ENCODE measurements around the gene CD3D. TPM values are rescaled to one million over a fixed set of nuclear protein-coding genes. Genes with fewer than 3 reads are reported as not detected.

Gene CD3D
- total RNA-seq, 1 experiment from 2014 or later, result not detected

DNA sequence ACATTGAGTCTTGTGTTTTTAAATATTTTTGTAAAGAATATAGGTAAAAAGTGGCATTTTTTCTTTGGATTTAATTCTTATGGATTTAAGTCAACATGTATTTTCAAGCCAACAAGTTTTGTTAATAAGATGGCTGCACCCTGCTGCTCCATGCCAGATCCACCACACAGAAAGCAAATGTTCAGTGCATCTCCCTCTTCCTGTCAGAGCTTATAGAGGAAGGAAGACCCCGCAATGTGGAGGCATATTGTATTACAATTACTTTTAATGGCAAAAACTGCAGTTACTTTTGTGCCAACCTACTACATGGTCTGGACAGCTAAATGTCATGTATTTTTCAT, 38.3 kb downstream of the CD3D start:
- H3F3A ChIP-seq (ENCODE audit: low read length, unreplicated experiment), result no peaks in the 10 kb centered on the region
- H4K20me1 ChIP-seq (ENCODE audit: low read length), result no peaks in the 10 kb centered on the region
- CTCF ChIA-PET, result interaction anchor here (0.6 kb wide), 1 partner anchor 1424 kb away, joined by 3 read pairs; no protein-coding TSS in a partner anchor
- POLR2A ChIA-PET (ENCODE audit: unreplicated experiment), result no interaction called here
- no peaks in the 10 kb centered on the region for H3K9me2 ChIP-seq (replicated peaks; ENCODE audit: low read length)
- no peaks in the 10 kb centered on the region for H3K79me2 ChIP-seq (ENCODE audit: low read length)
- H3K36me3 ChIP-seq (ENCODE audit: low read depth, low read length), result no peaks in the 10 kb centered on the region
- H3K9me3 ChIP-seq (ENCODE audit: low read length), result no peaks in the 10 kb centered on the region
- H3K4me2 ChIP-seq (ENCODE audit: low read length), result no peak overlapping the region
- H3K4me3 ChIP-seq (ENCODE audit: low read length), result no peak overlapping the region
- DNase-seq, result no peak
- TF ChIP-seq EZH2 (IDR thresholded peaks at IDR 0.05; ENCODE audit: low read length, unreplicated experiment) (no peak), EZH2phosphoT487 (IDR thresholded peaks at IDR 0.05; ENCODE audit: borderline replicate concordance, low read length) (no peak)
- TF ChIP-seq, protein P1, sequence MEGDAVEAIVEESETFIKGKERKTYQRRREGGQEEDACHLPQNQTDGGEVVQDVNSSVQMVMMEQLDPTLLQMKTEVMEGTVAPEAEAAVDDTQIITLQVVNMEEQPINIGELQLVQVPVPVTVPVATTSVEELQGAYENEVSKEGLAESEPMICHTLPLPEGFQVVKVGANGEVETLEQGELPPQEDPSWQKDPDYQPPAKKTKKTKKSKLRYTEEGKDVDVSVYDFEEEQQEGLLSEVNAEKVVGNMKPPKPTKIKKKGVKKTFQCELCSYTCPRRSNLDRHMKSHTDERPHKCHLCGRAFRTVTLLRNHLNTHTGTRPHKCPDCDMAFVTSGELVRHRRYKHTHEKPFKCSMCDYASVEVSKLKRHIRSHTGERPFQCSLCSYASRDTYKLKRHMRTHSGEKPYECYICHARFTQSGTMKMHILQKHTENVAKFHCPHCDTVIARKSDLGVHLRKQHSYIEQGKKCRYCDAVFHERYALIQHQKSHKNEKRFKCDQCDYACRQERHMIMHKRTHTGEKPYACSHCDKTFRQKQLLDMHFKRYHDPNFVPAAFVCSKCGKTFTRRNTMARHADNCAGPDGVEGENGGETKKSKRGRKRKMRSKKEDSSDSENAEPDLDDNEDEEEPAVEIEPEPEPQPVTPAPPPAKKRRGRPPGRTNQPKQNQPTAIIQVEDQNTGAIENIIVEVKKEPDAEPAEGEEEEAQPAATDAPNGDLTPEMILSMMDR (conservative IDR thresholded peaks at IDR 0.05; ENCODE audit: low read depth, low read length), result no peak
- no TSS peak for BruUV-seq (replicated peaks)
- ATAC-seq, result no peak
- no peak overlapping the region for H3K27ac ChIP-seq (ENCODE audit: low read length)
- H3K27me3 ChIP-seq (ENCODE audit: low read length), result peaks cover 29% of the 10 kb centered on the region
- H2AFZ ChIP-seq (ENCODE audit: low read length), result no peak overlapping the region
- no peak overlapping the region for H3K9ac ChIP-seq (ENCODE audit: low read length)
- intact Hi-C loops (cut with micrococcal nuclease), result no loop called here
- no peaks in the 10 kb centered on the region for H3K4me1 ChIP-seq (ENCODE audit: insufficient read depth, low read length)

DNA sequence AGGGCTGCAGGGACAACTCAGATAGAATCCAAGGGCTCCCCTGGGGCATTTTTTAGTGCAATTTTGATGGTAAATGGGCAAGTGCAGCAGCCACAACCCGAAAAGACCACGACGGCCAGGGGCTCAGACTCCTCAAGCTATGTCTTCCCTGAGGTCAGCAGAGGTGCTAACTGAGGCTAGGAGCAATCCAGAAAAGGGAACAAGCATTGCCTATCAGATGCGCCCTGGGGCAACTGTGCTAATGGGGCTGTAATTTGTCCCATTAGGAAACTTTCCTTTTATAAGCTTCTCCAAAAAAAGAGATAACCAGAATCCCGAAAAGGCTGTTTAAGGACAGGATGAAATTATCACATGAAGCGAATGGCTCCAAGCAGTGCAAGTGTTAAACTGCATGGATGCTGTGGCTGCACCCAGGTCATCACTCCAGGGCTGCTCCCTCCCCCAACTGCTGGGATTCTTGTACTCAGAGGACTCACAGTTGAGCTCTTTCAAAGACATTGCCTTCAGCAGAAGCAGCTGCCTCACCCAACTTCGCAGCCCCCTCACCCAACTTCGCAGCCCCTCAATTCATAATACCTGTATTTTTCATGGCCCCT, 40.8 kb downstream of the CD3D start:
- intact Hi-C loops (cut with micrococcal nuclease), result no loop called here
- no peak overlapping the region for H3K27ac ChIP-seq (ENCODE audit: low read length)
- H2AFZ ChIP-seq (ENCODE audit: low read length), result no peak overlapping the region
- no TSS peak for BruUV-seq (replicated peaks)
- no peak for TF ChIP-seq EZH2 (IDR thresholded peaks at IDR 0.05; ENCODE audit: low read length, unreplicated experiment)
- TF ChIP-seq EZH2phosphoT487 (IDR thresholded peaks at IDR 0.05; ENCODE audit: borderline replicate concordance, low read length), result no peak
- TF ChIP-seq, protein P1 (conservative IDR thresholded peaks at IDR 0.05; ENCODE audit: low read depth, low read length), result no peak
- no peaks in the 10 kb centered on the region for H3K9me3 ChIP-seq (ENCODE audit: low read length)
- no peak overlapping the region for H3K4me3 ChIP-seq (ENCODE audit: low read length)
- H3K9me2 ChIP-seq (replicated peaks; ENCODE audit: low read length), result no peaks in the 10 kb centered on the region
- no peak overlapping the region for H3K4me2 ChIP-seq (ENCODE audit: low read length)
- ChIA-PET CTCF (interaction anchor here (0.6 kb wide), 1 partner anchor 61 kb away, joined by 7 read pairs; no protein-coding TSS in a partner anchor), POLR2A (ENCODE audit: unreplicated experiment) (no interaction called here)
- H4K20me1 ChIP-seq (ENCODE audit: low read length), result no peaks in the 10 kb centered on the region
- no peaks in the 10 kb centered on the region for H3K79me2 ChIP-seq (ENCODE audit: low read length)
- no peaks in the 10 kb centered on the region for H3K36me3 ChIP-seq (ENCODE audit: low read depth, low read length)
- H3F3A ChIP-seq (ENCODE audit: low read length, unreplicated experiment), result no peaks in the 10 kb centered on the region
- ATAC-seq (no peak), DNase-seq (no peak)
- H3K4me1 ChIP-seq (ENCODE audit: insufficient read depth, low read length), result no peaks in the 10 kb centered on the region
- H3K9ac ChIP-seq (ENCODE audit: low read length), result no peak overlapping the region
- H3K27me3 ChIP-seq (ENCODE audit: low read length), result peaks cover 29% of the 10 kb centered on the region

DNA sequence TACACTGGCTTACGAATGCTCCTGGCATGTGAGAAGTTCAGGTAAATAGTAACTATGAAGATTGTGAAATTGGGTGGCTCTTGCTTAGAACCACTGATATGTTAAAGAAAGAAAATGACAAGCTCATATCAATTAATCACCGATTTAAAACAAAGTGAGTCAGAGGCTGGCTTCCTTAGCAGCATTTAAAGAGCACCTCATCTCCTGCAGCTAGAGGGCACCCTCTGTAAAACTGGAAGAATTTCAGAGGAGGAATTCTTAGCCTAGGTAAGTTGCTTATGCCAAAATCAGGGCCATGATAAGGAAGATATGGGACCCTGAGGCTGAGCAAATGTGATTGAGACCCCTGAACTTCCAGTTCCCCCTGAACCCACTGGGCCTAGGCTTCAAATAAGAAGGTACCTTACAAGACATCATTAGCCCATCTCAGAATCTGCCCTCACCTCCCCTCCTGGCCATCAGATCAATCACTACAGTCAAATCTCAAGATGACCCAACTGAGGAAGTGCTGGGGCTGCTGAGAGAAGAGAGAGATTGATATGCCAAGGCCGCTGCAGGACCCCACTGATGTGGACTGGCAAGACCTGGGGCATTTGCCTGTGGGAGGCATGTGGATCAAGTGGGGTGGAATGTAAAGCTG, 46.6 kb downstream of the CD3D start:
- Histone ChIP-seq H3K4me3 (ENCODE audit: low read length) (no peak overlapping the region), H3K4me2 (ENCODE audit: low read length) (no peak overlapping the region), H3K9me2 (replicated peaks; ENCODE audit: low read length) (no peaks in the 10 kb centered on the region), H3K27me3 (ENCODE audit: low read length) (peaks cover 6% of the 10 kb centered on the region), H3K36me3 (ENCODE audit: low read depth, low read length) (no peaks in the 10 kb centered on the region), H2AFZ (ENCODE audit: low read length) (no peak overlapping the region), H4K20me1 (ENCODE audit: low read length) (no peaks in the 10 kb centered on the region), H3K9ac (ENCODE audit: low read length) (no peak overlapping the region), H3K4me1 (ENCODE audit: insufficient read depth, low read length) (peaks cover 17% of the 10 kb centered on the region), H3K9me3 (ENCODE audit: low read length) (no peaks in the 10 kb centered on the region), H3K79me2 (ENCODE audit: low read length) (no peaks in the 10 kb centered on the region), H3K27ac (ENCODE audit: low read length) (no peak overlapping the region), H3F3A (ENCODE audit: low read length, unreplicated experiment) (no peaks in the 10 kb centered on the region)
- intact Hi-C loops (cut with micrococcal nuclease), result loop anchor here (1.0 to 5.0 kb wide), 2 partner anchors 57 to 191 kb away; no protein-coding TSS in a partner anchor
- DNase-seq, result peak; percentile 89
- TF ChIP-seq, protein P1 (conservative IDR thresholded peaks at IDR 0.05; ENCODE audit: low read depth, low read length), result peak; percentile 95
- TF ChIP-seq EZH2phosphoT487 (IDR thresholded peaks at IDR 0.05; ENCODE audit: borderline replicate concordance, low read length), result no peak
- TF ChIP-seq EZH2 (IDR thresholded peaks at IDR 0.05; ENCODE audit: low read length, unreplicated experiment), result no peak
- ATAC-seq, result peak; percentile 68
- ChIA-PET CTCF (interaction anchor here (0.6 to 1.8 kb wide), 11 partner anchors 12 to 648 kb away, joined by 3 to 11 read pairs (median 3); no protein-coding TSS in a partner anchor), POLR2A (ENCODE audit: unreplicated experiment) (interaction anchor here (0.6 kb wide), 1 partner anchor 55 kb away, joined by 5 read pairs; no protein-coding TSS in a partner anchor)
- BruUV-seq (replicated peaks), result no TSS peak

Data from PC-3 (cell line).